IPS DF 4.7 (cell line): ENCODE measurements around the gene DCC.

Source experiments
- DNase-seq: peaks from one replicate; pipeline ENCODE4 v3.0.0-alpha.2; 2013; ENCODE audit warnings: low spot score; ENCODE audit errors: extremely low read depth

DCC gene

GRCh38 chr18:52678551-52678950 lies 338.6 kb downstream of the DCC start:
- no peak for DNase-seq

- DNase-seq, result no peak
Observed at GRCh38 chr18:52679354-52679753, 339.4 kb downstream of the DCC start.

- peak; percentile 38 for DNase-seq
Observed at GRCh38 chr18:52682260-52682659, 342.3 kb downstream of the DCC start.

DNA sequence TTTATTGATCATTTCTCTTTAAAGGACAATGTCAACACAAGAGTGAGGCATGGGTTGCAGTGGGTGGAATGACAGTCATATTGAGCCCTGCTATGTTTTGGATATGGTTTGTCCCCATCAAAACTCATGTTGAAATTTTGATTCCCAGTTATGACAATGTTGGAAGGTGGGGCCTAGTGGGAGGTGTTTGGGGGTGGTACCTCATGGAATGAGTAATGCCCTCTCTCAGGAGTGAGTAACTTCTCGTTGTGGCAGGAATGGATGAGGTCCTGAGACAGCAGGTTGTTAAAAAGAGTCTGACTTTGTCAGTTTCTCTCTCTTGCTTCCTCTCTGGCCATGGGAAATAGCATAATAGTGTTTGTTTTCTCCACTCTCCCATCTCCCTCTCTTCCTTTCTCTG lies 345.3 kb downstream of the DCC start:
- no peak for DNase-seq

GRCh38 chr18:52691841-52692240 lies 351.8 kb downstream of the DCC start:
- DNase-seq, result no peak

DNA sequence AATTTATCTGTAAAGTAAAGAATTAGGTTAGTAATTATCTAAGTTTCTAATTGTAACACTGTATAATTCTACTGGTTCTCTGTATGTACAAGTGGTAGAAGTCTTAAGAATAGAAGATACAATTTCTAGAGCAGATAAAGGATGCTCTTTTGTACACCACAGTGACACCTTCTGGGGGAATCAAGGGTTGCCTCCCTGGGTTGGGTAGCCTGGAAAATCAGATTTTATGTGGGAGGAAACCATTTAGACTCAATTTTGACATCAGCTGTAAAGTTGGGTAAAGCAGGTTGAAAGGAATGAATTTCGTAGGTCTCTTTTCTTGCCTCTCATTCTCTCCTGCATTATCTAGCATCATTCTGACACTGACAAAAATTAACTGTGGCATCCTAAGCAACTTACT lies 354.8 kb downstream of the DCC start:
- no peak for DNase-seq

GRCh38 chr18:52700116-52700515 lies 360.1 kb downstream of the DCC start:
- no peak for DNase-seq

GRCh38 chr18:52700816-52701215 lies 360.8 kb downstream of the DCC start:
- no peak for DNase-seq

DNA sequence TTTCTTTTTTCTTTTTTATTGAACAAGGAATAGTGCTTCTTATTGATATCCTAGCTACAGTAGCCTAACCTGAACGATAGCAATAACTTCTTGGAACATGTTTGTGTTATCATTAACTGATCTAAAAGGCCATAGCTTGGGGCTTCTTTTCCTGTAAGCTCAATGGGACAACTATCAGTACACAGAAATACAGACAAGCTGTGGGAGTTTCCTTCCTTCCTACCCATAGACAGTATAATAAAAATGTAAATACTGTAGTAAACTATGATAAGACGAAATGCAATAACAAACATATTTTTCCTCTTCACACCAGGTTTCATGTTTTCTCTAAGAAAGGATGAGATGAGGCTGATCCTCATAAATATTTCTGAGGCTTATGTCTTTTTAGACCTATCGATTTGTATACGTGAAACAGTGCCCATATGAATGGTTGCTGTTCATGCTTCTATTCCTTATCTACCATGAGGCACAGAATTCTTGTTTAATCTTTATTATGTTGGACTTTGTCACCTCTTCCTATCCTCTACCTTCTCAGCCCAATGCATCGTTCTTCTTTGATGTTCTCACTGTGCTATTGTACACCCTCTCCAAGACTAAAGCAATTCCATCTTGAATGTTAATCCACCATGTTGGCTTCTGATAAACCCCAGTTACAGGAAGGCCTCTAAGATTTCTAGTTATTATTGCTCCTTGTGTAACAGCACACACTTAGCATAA lies 361.4 kb downstream of the DCC start:
- DNase-seq, result no peak

- DNase-seq, result no peak
Observed at GRCh38 chr18:52715421-52715820, 375.4 kb downstream of the DCC start.

- DNase-seq, result no peak
Observed at GRCh38 chr18:52715991-52716390, 376.0 kb downstream of the DCC start.

DNA sequence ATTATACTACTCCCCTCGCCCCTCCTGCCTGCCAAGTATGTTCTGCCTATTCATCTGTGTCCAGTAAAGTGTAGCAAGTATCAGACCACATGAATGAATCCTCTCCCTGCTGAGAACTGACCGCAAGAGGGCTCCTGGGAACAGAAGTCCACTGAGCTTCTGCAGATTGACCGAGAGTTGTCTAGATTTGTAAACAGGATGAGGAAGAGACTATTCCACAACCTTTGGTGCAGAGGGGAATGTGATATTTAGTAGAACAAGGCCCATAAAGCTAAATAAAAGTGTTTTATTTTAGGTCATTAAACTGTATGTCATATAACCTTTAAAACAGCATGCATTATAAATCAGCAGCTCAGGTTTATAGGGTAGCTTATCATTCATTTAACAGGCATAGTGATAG lies 377.0 kb downstream of the DCC start:
- DNase-seq, result no peak

DNA sequence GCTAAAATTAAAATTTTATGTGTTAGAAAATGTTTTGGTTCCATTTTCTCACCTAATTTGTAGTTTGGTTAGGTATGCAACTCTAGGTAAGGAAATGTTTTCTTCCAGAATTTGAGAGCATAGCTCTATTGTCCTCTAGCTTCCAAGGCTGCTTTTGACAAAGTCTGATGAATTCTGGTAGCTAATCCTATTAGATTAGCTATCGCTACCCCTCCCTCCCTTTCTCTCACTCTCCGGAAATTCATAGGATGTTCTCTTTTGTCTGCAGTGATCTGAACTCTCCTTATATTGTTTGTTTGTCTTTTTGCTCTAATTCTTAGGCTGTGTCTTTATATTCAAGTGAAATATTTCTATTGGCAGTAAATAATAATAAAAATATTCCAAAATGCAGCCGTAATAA lies 382.9 kb downstream of the DCC start:
- no peak for DNase-seq

GRCh38 chr18:52723550-52723970 lies 383.6 kb downstream of the DCC start:
- DNase-seq, result no peak

DNA sequence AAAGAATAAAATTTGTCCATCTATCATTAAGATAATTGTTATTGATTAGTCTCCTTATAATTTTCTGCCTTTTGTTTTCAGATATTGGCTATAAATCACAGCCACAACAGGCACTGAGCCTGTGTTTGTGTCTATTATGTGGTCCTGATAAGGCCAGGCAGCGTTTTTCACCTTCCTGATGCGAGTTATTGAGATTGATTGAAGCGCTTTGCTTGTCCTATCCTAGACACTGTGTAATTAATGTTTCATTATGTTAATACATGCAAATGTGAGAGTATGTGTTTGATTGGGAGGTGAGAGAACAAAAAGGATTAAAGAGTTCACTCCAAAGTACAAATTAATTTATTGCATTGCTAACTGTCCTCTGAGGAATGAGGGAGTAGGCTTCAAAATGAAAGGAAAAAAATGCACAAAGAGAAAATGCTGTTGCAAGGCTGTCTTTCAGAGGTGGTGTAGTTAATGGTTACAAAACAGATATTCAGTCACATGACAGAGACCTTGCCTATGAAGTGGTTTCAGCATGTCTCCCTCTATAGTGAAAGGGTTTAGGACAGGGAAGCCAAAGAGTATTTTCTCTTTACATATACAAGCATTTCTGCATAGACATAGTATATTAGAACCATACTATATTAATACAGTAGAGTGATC lies 391.1 kb downstream of the DCC start:
- no peak for DNase-seq

DNA sequence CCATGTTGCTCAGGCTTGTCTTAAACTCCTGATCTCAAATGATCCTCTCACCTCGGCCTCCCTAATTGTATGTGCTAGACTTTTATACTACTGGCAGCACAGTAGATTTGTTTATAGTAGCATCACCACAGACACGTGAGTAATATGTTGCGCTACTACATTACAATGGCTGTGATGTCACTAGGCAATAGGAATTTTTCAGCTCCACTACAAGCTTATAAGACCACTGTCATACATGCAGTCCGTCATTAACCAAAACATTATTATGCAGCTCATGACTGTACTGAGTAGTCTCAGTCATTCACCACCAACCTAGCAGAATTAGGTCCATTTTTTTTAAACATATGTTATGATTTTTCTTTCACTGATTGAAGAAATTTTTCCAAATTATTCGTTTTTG lies 398.9 kb downstream of the DCC start:
- no peak for DNase-seq

DNA sequence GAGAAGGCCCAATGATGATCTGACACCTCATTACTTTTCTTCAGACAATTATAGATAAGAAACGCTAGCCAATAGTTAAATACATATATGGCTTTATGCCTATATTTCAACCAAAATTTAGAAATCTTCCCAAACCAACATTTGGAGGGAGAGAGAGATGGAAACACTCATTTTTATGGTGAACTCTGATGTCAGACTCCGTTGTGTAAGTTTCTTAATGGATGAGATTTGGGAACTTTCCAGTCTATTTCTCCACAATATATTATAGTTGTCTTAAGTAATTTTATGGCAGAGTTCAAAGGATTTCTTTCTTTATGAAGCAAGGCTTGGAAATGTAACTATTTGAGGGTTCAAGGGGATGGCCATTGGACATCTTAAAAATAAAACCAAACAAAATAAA lies 407.0 kb downstream of the DCC start:
- DNase-seq, result no peak

DNA sequence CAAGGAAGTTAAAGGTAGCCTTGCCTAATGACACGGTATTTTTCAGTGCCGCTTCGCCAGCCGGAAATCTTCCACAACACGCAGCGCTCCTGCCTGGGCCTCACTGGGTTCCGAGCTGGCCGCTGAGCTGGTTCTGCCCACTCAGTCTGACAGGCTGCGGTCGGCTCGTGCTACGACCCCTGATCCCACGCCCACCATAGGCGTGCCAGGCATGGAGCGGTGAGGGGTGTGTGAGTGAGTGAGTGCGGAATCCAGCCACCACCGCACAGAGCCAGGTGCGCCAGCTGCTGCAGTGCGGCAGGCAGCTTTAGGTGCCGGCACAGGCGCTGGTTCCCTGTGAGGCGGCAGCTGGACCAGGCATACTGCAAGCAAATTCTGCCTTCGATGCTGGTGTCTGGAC lies 407.9 kb downstream of the DCC start:
- no peak for DNase-seq

- DNase-seq, result no peak
Observed at GRCh38 chr18:52748343-52748742, 408.3 kb downstream of the DCC start.

GRCh38 chr18:52749542-52749941 lies 409.5 kb downstream of the DCC start:
- no peak for DNase-seq

GRCh38 chr18:52750995-52751394 lies 411.0 kb downstream of the DCC start:
- no peak for DNase-seq

- no peak for DNase-seq
Observed at GRCh38 chr18:52764316-52764715, 424.3 kb downstream of the DCC start.

DNA sequence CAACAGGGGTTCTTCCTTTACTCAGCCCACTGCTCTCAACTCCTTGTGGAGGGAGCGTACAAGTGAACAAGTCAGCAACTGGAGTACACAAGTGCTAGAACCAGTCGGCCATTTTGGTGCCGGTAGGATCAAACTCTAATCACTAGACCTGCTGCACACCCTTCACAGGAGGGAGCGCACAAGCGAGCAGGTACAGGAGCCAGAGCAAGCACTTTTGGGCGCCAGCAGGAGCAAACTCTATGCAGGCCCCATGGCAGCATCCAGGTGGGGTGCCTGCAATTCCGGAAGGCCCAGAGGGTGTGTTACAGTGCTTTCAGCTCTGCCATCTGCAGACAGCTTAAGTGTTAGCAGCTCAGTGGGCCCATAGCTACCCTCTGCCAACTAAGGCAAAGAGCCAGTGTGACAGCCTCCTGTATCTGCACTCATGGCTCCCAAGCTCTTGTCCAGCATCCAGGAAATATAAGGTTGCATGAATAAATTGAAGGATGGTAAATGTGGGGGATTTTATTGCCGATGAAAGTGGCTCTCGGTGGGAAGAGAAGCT lies 426.1 kb downstream of the DCC start:
- DNase-seq, result no peak
